Glomerular endothelial cell (primary cell): Measurements from ENCODE around the gene UTF1. TPM values are rescaled to one million over a fixed set of nuclear protein-coding genes. Genes with fewer than 3 reads are reported as not detected.

Experiments used
- DNase-seq: peaks from one replicate; pipeline ENCODE4 v3.0.0-alpha.2; 2011; ENCODE audit warnings: low read depth, low spot score; ENCODE audit errors: extremely low read depth
- total RNA-seq: library from RNA; depleted of rRNA; stranded (reverse); fragments of >200 nt; gene quantifications from 2 replicates; pipeline ENCODE4 v1.2.3, GENCODE V29; 2015

Gene UTF1, protein sequence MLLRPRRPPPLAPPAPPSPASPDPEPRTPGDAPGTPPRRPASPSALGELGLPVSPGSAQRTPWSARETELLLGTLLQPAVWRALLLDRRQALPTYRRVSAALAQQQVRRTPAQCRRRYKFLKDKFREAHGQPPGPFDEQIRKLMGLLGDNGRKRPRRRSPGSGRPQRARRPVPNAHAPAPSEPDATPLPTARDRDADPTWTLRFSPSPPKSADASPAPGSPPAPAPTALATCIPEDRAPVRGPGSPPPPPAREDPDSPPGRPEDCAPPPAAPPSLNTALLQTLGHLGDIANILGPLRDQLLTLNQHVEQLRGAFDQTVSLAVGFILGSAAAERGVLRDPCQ
- total RNA-seq, result not detected in 2 replicates

DNA sequence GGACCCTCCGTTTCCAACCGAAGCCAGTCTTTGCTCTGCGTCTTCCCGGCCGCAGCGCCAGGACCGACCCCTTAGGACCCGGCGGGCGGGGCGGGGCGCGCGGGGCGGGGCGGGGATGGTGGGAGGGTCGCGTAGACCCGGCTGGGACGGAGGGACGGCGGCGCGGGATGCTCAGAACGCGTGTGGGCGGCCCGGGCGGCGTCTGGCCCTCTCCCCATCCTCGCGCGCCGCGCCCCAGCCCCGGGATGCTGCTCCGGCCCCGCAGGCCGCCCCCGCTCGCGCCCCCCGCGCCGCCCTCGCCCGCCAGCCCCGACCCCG is at the start of gene UTF1:
UTF1 (plus strand) TSS at position 174 of the 318 bp plus-strand sequence; CDS start at position 246, 72 bp downstream.
- DNase-seq, result no peak

DNA sequence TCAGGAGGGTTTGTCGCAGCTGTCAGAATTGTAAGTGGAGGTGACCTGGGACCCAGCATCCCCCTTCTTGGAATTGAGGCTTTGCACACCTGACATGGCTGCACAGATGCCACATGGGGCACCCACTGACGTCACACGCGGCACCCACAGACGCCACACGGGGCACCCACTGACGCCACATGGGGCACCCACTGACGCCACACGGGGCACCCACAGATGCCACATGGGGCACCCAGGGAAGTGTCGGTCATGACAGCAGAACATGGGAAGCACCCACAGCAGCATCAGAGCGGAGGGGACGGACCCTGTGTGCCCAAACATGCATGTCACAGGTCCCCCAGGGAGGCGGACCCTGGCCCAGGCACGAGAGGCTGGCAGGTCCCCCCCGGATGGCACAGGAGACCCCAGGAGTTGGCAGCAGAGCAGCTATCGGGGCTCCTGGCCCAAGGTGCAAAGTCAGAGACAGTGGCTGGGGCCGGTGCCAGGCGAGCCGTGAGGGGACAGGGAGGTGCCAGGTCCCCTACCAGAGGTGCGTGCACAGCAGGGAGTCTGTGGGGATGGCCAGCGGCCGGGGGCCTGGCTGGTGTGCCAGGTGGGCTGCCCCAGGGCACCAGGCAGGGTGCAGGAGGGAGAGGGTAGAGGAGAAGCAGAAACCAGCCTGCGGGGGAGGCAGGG is 48.9 kb upstream of the UTF1 start:
- no peak for DNase-seq

DNA sequence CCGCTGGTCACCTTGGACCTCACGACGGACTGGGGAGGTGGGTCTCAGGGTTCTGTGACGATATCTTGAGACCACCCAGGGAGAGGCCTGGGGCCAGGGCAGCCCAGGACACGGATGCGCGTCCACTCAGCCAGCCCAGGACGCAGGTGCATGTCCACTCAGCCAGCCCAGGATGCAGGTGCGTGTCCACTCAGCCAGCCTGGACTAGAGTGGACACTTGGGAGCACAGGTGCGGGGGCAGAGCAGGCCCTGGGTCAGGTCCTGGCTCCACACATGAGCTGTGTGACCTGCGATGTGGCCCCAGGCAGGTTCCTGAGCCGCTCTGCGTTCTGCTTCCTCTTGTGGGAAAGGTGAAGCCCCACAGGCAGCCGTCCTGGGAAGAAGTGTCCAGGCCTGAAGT is 47.8 kb upstream of the UTF1 start:
- no peak for DNase-seq

DNA sequence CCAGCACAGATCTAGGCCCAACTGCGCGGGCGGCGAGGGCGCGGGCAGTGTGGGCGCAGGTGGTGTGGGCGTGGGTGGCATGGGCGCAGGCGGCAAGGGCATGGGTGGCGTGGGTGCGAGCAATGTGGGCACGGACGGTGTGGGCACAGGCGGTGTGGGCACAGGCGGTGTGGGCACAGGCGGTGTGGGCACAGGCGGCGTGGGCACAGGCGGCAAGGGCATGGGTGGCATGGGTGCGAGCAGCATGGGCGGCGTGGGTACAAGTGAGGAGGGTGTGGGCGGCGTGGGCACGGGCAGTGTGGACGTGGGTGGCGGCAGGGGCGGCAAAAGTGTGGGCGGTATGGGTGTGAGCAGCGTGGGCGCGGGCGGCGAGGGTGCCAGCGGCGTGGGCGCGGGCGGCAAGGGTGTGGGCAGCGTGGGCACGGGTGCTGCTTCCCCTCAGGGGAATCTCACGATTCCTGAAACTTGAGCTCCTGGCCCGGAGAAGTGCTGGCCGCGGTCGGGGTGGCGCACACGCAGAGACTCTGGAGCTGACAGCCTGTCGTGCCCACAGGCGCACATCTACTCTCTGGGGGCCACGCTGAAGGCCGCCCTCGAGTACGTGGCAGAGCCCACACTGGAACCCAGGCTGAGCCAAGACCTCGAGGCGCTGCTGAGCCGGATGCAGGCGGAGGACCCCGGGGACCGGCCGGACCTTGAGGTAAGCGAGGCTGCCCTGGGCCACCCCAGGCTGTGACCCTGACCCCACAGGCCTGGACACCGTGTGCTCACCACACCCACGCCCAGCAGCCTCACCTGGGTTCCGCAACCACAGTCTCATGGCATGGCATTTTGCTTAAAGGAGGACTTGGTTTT is 47.0 kb upstream of the UTF1 start:
- DNase-seq, result no peak

DNA sequence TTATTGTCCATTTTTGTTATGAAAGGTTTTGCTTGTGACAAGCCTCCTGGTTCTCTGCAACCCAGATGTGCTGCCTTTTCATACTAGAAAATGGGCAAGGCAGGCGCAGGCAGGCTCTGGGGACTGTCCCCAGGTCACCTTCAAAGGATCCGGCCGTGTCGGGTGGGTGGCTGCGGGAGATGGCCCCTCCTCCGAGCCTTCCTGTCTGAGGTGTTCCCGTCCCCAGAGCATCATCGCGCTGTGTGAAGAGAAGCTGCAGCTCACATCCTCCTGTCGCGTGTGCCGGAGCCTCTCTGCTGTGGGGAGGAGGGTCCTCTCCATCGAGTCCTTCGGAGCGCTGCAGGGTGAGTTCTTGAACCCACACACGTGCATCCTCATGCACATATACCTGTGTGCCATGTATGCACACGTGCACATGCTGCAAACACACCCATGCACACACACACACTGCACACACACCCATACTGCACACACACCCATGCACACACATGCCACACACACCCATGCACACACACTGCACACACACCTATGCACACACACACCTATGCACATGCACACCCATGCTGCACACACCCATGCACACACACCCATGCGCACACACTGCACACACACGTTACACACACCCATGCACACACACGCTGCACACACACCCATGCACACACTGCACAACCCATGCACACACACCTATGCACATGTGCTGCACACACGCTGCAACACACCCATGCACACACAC is 46.2 kb upstream of the UTF1 start:
- no peak for DNase-seq

DNA sequence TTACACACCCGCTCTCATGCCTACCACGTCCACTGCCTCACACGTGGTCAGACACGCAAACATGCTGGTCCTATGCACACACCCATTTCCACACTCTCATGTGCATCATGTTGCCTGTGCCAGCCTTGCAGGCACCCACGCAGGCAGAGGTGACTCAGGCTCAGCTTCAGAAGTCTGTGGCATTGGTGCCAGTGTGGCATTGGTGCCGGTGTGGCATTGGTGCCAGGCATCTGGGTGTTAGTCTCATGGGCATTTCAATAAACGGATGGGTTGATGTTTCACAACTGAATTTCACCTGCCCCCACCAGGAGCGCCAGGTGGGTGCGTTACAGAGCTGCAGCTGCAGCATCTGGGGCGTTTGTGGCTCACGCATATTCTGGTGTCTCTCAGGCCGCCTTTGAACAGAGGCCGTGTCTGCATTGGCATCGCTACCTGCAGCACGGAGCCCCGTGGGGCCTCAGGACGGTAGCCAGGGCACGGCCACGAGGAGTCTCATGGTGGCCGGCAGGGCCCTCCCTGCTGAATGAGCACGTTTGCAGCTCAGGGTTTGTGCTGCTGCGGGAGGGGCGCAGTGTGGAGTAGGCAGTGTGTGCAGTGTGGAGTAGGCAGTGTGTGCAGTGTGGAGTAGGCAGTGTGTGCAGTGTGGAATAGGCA is 45.3 kb upstream of the UTF1 start:
- DNase-seq, result no peak

DNA sequence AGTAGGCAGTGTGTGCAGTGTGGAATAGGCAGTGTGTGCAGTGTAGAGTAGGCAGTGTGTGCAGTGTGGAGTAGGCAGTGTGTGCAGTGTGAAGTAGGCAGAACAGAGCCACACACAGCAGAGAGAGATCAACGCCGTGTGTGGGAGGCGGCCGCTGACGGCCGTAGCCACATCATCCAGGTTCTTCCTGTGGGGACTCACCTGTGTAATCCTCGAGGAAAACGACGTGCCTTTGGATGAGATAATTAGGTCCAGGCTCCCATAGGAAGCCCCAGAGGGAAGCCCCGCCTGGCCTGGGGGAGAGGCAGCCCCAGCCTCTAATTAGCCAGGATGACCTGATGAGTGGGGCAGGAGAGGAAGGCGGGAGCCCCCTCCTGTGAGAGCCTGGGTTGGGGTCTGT is 44.6 kb upstream of the UTF1 start:
- DNase-seq, result no peak

DNA sequence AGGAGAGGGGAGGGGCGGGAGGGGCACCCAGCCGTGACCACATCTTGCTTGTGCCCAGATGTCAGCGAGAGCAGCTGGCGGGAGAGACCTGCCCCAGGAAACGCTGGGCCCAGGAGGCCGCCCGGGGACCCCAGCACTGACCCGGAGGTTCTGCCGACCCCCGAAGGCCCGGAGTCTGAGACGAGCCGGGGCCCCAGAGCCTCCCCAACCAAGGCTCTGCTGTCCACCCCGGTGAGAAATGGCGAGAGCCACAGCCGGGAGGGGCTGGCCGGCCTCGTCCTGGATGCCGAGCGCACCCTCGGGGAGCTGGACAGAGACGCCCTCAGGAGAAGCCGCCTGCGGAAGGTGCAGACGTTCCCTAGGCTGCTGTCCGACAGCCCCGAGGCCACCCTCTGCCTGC is 44.1 kb upstream of the UTF1 start:
- DNase-seq, result no peak

DNA sequence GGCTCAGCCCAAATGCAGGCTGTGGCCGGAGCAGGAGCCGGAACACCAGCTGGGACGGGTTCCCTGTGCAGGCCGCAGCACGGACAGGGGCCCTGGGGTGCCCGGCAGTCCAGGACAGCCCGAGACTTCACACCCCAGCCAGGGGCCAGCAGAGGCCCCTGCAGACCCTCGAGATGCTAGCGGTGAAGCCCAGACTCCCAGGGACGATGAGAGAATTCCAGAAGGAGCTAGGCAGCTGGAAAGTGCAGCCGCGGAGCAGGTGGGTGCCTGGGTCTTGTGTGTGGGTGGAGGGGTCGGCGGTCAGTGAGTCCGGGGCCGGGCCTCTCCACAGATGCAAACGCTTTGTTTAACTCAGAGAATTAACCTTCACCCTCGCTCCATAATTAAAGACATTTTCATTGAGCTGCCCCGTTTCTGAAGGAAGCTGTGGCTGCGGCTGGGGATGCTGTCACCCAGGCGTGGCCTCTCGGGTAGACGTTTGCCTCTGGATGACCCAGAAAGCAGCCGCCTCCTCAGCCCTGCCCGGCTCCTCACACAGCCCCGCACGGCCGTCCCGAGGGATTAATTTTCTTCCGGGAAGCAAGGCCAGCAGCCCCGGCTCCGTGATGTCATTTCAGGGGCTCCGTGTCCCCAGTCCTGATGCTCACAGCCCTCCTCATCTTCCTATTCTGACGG is 43.5 kb upstream of the UTF1 start:
- no peak for DNase-seq

DNA sequence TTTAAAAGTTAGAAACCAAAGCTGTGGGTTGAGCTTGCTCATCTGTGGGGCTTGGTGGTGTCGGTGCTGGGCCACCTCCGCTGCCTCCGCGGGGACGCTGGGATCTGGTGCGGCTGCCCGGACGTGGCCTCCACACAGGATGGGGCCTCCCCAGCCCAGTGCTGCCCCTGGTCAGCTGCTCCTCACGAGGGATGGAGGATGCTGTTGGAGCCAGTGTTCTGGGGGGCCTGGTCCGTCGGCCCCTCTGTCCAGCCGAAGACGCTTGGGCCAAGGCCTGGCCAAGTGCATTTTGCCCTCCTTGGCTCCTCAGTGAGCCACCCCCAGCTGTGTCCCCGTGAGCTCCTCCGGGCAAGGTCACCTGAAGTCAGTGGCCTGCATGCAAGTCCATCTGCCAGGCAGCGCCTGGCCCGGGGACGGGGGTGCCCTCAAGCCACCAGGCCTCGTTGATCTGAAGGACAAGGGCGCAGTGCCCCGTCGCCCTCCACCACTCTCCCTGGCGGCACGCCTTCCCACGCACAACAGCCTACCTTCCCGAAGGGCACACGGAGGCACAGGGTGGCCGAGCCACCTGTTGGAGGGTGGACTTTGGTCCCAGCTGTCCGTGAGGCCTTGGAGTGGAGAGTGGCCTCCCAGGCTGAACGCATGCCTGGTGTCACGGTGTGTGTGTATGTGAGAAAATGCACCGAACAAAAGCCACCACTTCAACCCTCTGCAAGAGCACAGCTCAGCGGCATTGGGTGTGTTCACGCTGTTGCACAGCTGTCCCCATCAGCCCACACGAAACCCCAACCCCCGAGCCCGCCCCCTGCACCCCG is 42.7 kb upstream of the UTF1 start:
- no peak for DNase-seq

DNA sequence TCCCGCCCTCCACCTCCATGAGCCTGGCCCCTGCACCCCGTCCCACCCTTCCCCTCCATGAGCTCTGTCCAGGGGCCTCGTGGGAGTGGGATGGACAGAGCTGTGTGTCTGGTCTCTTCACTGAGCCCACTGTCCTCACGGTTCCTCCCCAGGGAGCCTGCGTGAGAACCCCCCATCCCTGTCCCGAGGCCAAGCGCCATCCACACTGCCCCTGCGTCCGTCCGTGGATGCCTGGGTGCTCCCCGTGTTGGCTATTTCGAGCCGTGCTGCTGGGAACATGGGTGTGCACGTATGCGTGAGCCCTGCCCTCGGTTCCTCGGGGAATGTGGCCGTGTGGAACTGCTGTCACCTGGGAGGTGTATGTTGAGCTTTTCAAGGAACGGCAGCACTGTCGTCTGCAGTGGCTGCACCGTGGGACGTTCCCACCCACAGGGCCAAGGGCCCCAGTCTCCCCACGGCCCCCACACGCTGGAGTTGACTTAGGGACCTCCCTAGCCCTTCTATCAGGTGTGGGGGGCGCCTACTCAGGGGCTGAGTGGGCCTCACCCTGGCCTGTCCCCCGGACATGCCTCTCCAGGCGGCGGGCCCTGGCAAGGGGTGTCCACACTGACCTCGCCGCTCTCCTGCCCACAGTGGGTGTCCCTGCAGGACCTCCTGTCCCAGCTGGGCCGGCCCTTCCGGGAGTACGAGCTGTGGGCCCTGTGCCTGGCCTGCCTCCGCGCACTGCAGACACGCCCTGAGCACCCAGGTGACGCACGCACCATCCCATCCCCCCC is 41.9 kb upstream of the UTF1 start:
- DNase-seq, result no peak

DNA sequence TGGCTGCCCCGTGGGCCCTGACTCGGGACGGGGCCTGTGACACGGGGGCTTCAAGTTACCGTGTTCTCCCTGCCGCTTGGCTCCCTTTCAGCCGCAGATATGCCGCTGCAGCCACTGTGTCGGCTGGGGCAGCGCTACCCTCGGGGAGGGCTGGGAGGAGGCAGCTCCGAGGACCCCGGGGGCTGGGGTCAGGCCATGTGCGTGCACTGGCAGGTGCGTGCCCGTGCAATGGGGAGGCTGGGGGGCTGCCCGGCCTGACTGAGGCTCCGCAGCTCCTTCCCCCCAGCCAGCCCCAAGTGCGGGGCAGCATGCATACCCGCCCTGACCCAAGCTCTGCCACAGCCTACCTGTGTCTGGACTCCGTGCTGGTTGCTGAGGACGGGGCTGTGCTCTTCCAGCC is 40.8 kb upstream of the UTF1 start:
- DNase-seq, result no peak

DNA sequence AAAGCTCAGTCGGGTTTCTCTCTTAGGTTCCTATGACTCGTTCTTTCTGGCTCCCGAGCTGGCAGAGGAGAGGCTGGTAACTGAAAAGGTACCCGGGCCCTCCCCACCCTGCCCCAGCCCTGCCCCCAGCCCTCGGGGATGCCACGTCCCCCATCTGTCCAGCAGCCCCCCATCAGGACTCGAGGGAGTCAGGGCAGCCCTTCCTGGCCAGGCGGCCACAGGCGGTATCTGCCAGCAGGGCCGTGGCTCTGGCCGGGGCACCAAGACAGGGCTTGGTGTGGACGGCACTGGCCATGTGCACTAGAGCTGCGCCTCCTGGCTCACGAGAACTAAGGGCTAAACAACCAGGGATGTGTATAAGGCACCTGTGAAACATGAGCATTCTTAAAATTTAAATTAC is 40.3 kb upstream of the UTF1 start:
- DNase-seq, result no peak

DNA sequence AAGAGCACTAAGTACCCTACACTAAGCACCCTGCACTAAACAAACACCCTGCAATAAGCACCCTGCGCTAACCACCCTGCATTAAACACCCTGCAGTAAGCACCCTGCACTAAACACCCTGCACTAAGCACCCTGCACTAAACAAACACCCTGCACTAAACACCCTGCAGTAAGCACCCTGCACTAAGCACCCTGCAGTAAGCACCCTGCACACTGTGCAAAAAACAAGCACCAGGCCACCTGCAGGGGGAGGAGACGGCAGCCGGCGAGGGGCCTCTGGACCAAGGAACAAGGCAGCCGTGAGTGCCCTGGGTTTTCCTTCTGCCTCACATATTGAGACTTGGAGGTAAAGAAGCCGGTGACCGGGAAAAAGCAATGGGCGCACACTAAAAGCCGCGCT is 39.8 kb upstream of the UTF1 start:
- no peak for DNase-seq

DNA sequence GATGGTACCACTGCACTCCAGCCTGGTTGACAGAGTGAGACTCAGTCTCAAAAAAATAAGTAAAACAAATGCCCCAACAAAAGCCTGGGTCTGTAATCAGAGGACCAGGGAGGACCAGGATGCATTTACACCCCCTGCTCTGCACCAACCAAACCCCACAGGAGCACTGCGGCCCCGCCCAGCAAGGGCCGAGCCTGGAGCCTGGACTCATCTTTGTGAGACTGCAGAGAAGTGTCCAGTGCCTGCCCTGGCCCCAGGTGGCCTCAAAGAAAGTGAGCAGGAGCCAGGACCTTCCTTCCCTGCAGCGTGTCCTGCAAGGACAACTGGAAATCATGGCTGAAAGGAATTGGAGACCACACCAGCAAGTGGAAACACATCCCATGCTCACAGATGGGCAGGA is 38.4 kb upstream of the UTF1 start:
- no peak for DNase-seq

DNA sequence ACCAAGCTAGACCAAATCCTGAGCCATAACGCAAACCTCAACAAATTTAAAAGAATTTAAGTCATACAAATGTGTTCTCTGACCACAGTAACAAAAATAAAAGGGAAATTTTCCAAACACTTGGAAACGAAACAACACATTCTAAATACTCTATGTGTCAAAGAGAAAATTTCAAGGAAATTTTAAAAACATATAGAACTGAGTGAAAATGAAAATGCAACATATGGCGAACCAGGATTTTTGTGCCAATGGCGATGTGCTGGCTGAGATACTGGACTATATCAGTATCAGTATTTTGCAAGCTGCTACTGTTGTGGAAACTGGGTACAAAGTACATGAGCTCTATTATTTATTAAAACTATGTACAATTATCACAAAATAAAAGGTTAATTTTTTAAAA is 35.9 kb upstream of the UTF1 start:
- no peak for DNase-seq

DNA sequence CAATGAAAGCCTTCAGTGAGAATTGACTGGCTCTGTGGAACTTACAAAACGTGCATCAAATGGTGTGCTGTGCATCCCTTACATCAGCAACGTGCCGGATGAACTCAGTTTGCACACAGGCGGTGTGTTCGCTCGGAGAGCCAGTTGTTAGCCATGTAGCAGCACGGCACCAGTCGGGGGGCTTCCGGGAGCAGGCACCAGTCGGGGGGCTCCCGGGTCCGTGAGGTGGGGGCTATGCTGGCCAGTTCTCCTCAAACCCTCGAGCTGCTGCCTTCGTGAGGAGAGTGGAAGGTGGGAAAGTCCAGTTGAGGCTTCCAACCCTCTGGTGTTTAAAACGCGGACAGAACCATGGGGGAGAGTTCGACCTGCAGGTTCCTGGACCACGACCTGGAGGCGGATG is 34.9 kb upstream of the UTF1 start:
- no peak for DNase-seq

DNA sequence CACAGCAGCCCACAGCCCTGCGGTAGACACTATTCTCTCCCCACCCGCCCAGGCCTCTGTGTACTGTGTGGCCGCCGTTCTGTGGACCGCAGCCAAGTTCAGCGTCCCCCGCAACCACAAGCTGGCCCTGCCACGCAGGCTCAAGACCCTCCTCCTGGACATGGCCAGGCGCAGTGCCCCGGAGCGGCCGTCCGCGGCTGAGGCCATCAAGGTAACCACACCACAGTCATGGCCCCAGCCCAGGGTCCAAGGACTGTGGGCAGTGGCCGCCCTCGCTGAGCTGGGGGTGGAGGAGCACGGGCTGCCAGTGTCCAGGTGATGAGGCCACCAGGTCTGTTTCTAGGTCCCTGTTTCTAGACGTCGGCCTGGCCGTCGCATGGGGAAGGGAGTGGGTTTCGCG is 34.4 kb upstream of the UTF1 start:
- no peak for DNase-seq
